Cerebellar nuclear complex (tissue), 1 donor: ENCODE data around the gene ZFX.

ENCODE experiments used
- DNase-seq, 2 experiments: peaks; one replicate each; lab custom pipeline; 2025; lab: John Stamatoyannopoulos, UW

Gene ZFX

DNA sequence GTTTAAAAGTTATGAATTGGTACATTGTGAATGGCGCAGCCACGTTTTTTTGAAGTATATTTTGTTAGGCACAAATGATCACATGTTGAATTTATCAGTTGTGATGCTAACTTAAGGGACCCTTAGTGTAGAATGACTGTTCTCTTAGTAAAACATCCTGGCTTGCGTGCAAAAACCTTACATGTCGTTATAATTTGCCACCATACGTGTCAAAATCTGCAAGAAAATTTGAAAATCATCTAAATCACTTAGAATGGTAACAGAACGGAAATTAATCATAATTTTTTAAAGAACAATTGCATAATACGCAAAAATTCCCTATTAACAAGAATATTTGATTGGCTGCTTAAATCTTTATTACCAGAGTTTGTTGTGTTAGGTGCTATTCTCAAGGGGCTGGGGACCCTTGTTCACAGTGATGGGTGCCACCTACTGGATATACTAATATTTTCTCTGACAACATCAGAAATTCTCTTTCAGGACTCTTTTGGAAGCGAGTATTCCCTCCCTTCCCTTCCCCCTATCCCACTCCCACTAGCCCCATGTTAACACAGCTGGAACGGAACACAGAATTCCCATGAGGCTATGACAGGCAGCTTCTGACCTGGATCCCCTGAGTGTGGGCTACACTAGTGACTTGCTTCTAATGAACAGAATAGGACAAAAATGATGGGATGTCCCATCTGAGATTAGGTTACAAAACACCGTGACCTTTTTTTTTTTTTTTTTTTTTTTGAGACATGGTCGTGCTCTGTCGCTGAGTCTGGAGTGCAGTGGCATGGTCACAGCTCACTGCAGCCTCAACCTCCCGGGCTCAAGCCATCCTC, 92.5 kb downstream of the ZFX start:
- no peak for DNase-seq

DNA sequence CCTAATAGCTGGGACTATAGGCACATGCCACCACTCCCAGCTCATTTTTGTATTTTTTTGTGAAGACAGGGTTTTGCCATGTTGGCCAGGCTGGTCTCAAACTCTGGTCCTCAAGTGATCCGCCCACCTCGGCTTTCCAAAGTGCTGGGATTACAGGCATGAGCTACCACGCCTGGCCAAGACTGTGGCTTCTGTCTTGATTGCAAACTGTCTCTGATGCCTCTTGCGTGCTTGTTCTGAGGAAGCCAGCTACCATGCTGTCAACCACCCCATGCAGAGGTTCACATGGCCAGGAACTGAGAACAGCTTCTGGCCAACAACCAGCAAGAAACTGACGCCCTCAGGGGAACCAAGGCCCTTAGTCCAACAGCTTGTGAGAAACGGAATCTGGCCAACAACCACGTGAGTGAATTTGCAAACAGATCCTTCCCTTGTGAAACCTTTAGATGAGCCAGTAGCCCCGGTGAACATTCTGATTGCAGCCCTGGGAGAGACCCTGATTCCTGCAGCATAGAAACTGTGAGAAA, 93.2 kb downstream of the ZFX start:
- DNase-seq: no peak

DNA sequence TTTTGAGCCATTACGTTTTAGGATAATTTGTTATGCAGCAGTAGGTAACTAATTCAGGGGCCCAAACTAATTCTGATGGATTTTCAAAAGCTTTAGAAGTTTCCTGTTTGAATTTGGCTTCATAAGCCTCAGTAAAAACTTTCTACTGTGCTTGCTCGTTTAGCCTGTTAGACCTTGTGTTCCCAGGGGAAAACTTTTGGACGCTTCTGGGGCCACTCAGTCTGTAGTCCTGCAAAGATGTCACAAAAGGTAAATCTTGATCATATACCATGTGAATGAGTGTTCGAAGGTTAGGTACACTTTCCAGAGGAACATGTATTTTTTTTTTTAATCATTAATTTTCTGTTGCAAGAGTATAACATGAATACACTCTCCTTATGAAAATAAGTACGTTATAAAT, 93.7 kb downstream of the ZFX start:
- no peak for DNase-seq

DNA sequence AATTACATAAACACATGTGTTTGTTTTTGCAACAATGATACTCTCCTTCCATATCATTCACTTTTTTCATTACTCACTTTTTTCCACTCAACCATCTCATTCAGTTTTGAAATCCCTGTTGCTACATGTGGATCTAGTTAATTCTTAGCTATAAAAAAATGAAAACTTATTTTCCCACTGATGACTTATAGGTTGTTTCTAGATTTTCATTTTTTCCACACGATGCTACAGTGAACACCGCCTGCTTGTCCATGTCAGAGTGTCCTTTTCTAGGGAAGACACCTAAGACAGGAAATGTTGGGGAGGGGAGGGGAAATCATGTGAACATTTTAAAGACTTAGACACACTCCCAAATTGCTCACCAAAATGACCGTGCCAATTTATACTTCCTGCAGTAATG, 94.2 kb downstream of the ZFX start:
- no peak for DNase-seq

DNA sequence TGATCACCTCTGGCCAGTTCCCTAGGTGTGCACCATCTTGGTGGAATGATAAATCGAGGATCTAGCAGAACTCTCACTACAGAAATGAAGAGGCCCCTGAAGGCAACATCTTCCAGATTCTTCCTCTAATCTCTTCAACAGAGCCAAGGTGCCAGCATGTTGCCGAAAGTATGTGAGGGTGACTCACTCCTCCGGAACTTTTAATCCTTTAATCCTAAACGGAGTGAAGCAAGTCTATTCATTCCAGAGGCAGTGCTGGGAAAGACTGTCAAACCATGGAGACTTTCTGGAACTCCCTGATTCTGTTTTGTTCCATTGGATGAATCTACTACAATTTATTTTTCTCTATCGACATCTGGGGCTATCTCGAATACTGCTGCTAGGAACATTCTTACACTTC, 95.7 kb downstream of the ZFX start:
- DNase-seq: no peak

DNA sequence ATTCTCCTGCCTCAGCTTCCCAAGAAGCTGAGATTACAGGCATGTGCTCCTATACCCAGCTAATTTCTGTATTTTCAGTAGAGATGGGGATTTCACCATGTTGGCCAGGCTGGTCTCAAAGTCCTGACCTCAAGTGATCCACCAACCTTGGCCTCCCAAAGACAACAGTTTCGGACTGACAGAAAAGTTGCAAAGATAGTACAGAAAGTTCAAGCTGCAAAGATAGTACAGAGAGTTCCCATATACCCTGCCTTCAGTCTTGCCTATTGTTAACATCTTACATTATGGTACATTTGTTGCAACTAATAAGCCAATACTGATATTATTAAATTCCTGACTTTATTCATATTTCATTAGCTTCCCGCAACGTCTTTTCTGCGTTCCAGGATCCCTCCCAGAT, 98.5 kb downstream of the ZFX start:
- no peak for DNase-seq

DNA sequence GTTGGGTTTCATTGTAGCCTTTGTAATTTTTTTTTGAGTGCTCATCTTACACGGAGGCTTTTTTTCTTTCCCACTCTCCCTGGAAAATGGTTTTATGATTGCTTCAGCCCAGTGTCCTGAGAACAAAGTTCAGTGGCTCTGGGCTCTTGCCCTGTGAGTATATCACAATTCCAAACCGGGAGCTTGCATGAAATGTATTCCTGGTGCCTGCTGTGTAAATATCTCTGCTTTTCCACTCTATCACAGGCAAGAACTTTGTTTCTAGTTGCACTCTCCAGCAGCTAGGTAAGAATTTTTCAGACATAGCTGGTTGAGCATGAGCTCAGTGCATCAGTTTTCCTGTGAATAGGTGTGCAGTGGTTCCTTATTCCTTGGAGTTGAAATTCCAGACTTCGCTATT, 103.5 kb downstream of the ZFX start:
- DNase-seq: no peak

DNA sequence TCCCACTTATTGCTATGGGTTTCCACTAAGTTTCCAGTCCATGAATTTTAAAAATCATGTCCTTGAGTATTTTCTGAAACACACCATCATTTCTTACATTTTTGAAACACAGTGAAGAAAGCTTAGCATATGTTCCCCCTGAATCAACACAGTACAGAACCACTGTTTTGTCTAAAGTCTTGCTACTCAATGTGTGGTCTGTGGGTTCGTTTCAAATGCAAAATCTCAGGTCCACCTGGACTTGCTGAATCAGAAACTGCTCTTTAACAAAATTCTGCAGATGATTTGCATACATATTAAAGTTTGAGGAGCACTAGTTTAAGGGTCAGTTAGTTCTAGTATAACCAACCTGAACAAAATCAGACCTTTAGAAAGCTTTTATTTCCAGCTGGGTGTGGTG, 103.9 kb downstream of the ZFX start:
- DNase-seq: no peak

DNA sequence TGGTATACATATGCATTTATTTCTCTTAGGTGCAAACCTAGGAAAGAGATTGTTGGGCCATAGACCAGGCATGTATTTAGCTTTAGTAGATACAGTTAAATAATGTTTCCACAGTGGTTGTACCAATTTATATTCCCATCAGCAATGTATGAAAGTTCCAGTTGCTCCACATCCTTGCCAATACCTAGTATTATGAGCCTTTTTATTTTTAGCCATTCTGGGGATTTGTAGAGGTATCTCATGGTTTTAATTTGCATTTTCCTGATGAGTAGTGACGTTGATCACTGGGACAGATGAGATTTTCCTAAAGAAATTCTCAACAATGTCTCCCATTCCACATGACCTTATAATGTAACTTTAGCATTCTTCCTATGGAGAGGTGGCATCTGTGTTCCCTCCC, 107.5 kb downstream of the ZFX start:
- DNase-seq: no peak

DNA sequence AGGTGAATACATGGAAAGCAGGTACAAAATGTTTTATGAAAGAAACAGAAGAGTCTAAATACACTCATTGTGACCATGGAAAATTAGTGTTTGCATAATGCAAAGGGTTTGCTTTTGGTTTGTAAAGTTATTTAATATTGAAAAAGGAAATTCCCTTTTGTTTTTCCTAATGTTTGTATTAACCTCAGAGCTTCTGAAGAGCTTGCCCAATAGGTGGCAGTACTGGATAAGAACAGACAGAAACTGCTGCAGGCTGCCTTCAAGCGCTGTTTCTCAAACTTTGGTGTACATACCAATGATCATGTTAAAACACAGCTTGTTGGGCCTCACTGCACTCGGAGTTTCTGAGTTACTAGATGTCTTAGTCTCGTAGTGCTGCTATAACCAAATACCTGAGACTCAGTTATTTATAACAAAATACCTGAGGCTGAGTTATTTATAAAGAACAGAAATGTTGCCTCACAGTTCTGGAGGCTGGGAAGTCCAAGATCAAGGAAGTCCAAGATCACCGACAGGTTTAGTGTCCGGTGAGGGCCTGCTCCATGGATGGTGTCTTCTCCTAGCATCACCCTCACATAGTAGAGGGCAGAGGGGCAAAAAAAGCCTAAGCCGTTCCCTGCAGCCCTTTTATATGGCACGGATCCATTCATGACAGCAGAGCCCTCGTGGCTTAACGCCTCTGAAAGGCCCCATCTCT, 110.2 kb downstream of the ZFX start:
- no peak for DNase-seq

DNA sequence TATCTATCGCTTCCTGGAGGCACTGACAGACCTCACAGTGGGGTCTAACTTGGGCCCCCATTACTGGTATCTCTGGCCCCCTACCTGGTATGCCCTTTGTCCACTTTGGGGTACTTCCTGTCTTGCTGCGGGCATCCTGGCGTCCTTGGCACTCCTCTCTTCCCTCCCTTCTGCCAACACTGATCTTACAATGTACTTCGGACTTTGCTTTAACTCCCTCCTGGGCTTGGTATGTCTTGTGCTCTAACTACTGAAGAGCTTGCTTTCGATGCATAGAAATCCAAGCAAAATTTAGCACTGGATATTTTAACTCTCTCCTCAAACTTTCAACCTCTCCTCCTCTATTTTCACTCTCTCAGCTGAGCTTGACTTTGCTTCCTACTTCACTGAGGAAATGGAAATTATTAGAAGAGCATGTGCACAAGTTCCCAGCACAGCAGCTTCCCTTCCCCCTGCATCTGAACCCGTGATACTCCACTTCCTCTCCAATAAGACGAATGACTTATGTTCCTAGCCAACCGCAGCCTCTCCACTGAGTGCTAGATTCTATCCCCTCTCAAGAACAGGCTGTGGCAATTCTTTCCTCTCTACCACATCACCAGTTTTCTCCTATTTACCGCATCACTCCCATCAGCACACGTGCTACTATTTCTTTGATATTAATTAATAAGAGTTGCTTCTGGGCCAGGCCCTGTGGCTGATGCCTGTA, 111.5 kb downstream of the ZFX start:
- no peak for DNase-seq

DNA sequence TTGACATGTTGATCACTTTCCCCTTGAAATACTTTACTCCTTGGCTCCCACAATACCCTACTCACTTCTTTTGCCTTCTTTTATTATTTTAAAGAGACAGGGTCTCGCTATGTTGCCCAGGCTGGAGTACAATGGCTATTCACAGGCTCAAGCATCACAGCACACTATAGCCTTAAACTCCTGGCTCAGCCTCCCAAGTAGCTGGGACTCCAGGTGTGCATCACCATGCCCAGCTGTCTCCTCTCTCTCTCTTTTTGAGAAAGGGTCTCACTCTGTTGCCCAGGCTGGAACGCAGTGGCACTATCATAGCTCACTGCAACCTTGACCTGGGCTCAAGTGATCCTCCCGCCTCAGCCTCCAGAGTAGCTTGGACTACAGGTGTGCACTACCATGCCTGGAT, 112.8 kb downstream of the ZFX start:
- no peak for DNase-seq

DNA sequence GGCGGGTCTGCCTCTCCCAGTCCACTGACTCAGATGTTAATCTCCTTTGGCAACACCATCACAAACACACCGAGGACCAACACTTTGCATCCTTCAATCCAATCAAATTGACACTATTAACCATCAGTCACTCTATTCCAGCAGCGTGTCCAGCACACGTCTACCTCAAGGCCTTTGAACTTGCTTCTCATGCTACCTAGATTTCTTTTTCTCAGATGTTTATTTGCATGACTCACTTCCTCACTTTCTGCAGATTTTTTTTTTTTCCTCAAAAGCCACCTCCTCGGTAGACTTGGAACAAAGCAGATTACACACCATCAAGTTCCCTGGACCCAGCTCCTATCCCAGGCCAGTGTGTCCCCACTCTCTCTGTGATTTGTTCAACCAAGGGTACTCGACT, 114.9 kb downstream of the ZFX start:
- no peak for DNase-seq
